Uterus (tissue), 2 donors: ENCODE measurements around the gene GNG4.

Source experiments
- POLR2A ChIP-seq, 2 donors: fragments of 450-650 bp; IDR thresholded peaks; one replicate each; pipeline ENCODE4 v1.6.1; 2016; ENCODE audit warnings: antibody characterized with exemption in 2 of 2, mild to moderate bottlenecking in 1 of 2, moderate library complexity in 1 of 2
- TF ChIP-seq, protein P1 (sequence below), 4 experiments: fragments of 200-600 bp in 2 of 4; fragments of 450-650 bp in 2 of 4; sonication (generic) in 2 of 4; IDR thresholded peaks; one replicate each; pipeline ENCODE4 v1.5.1; 2016 to 2019; ENCODE audit warnings: antibody characterized with exemption in 4 of 4, mild to moderate bottlenecking in 2 of 4, moderate library complexity in 1 of 4

DNA sequence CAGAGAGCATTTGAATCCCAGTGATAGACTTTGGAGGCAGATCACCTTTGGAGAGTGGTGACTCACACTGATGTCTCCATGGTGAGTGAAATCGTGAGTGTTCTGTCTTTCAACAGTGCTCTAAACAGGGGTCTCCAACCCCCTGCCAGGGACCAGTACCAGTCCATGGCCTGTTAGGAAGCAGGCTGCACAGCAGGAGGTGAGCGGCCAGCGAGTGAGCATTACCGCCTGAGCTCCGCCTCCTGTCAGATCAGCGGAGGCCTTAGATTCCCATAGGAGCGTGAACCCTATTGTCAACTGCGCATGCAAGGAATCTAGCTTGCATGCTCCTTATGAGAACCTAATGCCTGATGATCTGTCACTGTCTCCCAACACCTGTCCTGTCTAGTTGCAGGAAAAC, 83.5 kb downstream of the GNG4 start:
- TF ChIP-seq, protein P1, sequence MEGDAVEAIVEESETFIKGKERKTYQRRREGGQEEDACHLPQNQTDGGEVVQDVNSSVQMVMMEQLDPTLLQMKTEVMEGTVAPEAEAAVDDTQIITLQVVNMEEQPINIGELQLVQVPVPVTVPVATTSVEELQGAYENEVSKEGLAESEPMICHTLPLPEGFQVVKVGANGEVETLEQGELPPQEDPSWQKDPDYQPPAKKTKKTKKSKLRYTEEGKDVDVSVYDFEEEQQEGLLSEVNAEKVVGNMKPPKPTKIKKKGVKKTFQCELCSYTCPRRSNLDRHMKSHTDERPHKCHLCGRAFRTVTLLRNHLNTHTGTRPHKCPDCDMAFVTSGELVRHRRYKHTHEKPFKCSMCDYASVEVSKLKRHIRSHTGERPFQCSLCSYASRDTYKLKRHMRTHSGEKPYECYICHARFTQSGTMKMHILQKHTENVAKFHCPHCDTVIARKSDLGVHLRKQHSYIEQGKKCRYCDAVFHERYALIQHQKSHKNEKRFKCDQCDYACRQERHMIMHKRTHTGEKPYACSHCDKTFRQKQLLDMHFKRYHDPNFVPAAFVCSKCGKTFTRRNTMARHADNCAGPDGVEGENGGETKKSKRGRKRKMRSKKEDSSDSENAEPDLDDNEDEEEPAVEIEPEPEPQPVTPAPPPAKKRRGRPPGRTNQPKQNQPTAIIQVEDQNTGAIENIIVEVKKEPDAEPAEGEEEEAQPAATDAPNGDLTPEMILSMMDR (IDR thresholded peaks at IDR 0.05), result no peak
- no peak for TF ChIP-seq POLR2A (IDR thresholded peaks at IDR 0.05)
